ENCODE measurements around the gene MILR1.
A peak's percentile ranks its signal among the peaks of the same experiment; 100 is the strongest.

MILR1 gene

GRCh38 chr17:64496786-64497564, 48.1 kb downstream of the MILR1 start, which contains the start of gene POLG2:
Gene POLG2 (minus strand): TSS chr17:64497054. CDS start chr17:64496968, 86 bp downstream.
- Histone ChIP-seq H4K8ac (ENCODE audit: low read length) (peak within 1 kb of the TSS; percentile 84), H3K4ac (ENCODE audit: low read depth in 1 of 2, low read length in 2 of 2) (peak within 1 kb of the TSS; percentile 28 to 94), H3K23ac (ENCODE audit: low read length in 2 of 2) (peak within 1 kb of the TSS in 1 of 2 experiments; percentile 89), H3K9ac (ENCODE audit: low read length) (peak within 1 kb of the TSS; percentile 100), H3K27ac (ENCODE audit: low read length, poor library complexity, severe bottlenecking) (peak within 1 kb of the TSS; percentile 95), H2BK120ac (ENCODE audit: low read depth, low read length) (peak within 1 kb of the TSS; percentile 57), H3K4me3 (ENCODE audit: insufficient read depth in 1 of 2, low read depth in 1 of 2, low read length in 2 of 2) (peak within 1 kb of the TSS; percentile 77 to 87), H2AFZ (ENCODE audit: low read depth, low read length) (peak within 1 kb of the TSS; percentile 99), H3K4me1 (ENCODE audit: control insufficient read depth, insufficient read depth, low read depth, low read length) (peaks cover 6% of the 10 kb centered on the region), H2BK12ac (ENCODE audit: low read length in 2 of 2) (peak within 1 kb of the TSS; percentile 32 to 78), H2BK5ac (ENCODE audit: low read depth, low read length, poor library complexity, severe bottlenecking) (no peak within 1 kb of the TSS), H3K9me3 (ENCODE audit: control insufficient read depth, low read length) (no peaks in the 10 kb centered on the region), H3K79me1 (replicated peaks; ENCODE audit: low read length, poor library complexity, severe bottlenecking) (peaks cover 9% of the 10 kb centered on the region), H2AK5ac (ENCODE audit: low read length, severe bottlenecking) (no peak within 1 kb of the TSS), H2BK15ac (ENCODE audit: low read depth, poor library complexity, severe bottlenecking) (peak within 1 kb of the TSS; percentile 23), H3K18ac (ENCODE audit: low read depth in 1 of 2, low read length in 2 of 2) (peak within 1 kb of the TSS; percentile 85 to 97), H3K14ac (ENCODE audit: low read length in 2 of 2) (peak within 1 kb of the TSS in 1 of 2 experiments; percentile 77), H3K36me3 (ENCODE audit: control insufficient read depth in 1 of 2, insufficient read depth in 2 of 2, low read depth in 1 of 2, low read length in 2 of 2) (peaks cover 13 to 55% of the 10 kb centered on the region in 2 experiments), H4K91ac (ENCODE audit: low read length) (peak within 1 kb of the TSS; percentile 89), H3K27me3 (ENCODE audit: control insufficient read depth in 1 of 2, insufficient read depth in 1 of 2, low read length in 2 of 2) (no peaks in the 10 kb centered on the region), H3K4me2 (ENCODE audit: low read length, poor library complexity, severe bottlenecking) (peak within 1 kb of the TSS; percentile 99)
- 1% methylated on average over 50 of the region's 50 CpGs for WGBS
- DNase-seq, result peak; percentile 95

- no peak overlapping the region for H4K91ac ChIP-seq (ENCODE audit: low read length)
- WGBS, result 54% methylated on average over 4 of the region's 4 CpGs
- no peak overlapping the region for H2AK5ac ChIP-seq (ENCODE audit: low read length, severe bottlenecking)
- peaks cover 13 to 57% of the 10 kb centered on the region in 2 experiments for H3K36me3 ChIP-seq (ENCODE audit: control insufficient read depth in 1 of 2, insufficient read depth in 2 of 2, low read depth in 1 of 2, low read length in 2 of 2)
- no peak for DNase-seq
- no peak overlapping the region for H2BK5ac ChIP-seq (ENCODE audit: low read depth, low read length, poor library complexity, severe bottlenecking)
- H3K14ac ChIP-seq (ENCODE audit: low read length in 2 of 2), result no peak overlapping the region
- no peak overlapping the region for H2BK120ac ChIP-seq (ENCODE audit: low read depth, low read length)
- peak overlapping the region in 1 of 2 experiments; percentile 87 for H3K4me3 ChIP-seq (ENCODE audit: insufficient read depth in 1 of 2, low read depth in 1 of 2, low read length in 2 of 2)
- peak overlapping the region in 1 of 2 experiments; percentile 13 for H3K4ac ChIP-seq (ENCODE audit: low read depth in 1 of 2, low read length in 2 of 2)
- no peak overlapping the region for H4K8ac ChIP-seq (ENCODE audit: low read length)
- H3K23ac ChIP-seq (ENCODE audit: low read length in 2 of 2), result no peak overlapping the region
- peak overlapping the region; percentile 95 for H3K27ac ChIP-seq (ENCODE audit: low read length, poor library complexity, severe bottlenecking)
- no peak overlapping the region for H2AFZ ChIP-seq (ENCODE audit: low read depth, low read length)
- peak overlapping the region; percentile 100 for H3K9ac ChIP-seq (ENCODE audit: low read length)
- no peak overlapping the region for H2BK15ac ChIP-seq (ENCODE audit: low read depth, poor library complexity, severe bottlenecking)
- H3K4me1 ChIP-seq (ENCODE audit: control insufficient read depth, insufficient read depth, low read depth, low read length), result peaks cover 6% of the 10 kb centered on the region
- H2BK12ac ChIP-seq (ENCODE audit: low read length in 2 of 2), result no peak overlapping the region
- no peaks in the 10 kb centered on the region for H3K27me3 ChIP-seq (ENCODE audit: control insufficient read depth in 1 of 2, insufficient read depth in 1 of 2, low read length in 2 of 2)
- H3K4me2 ChIP-seq (ENCODE audit: low read length, poor library complexity, severe bottlenecking), result peak overlapping the region; percentile 99
- peak overlapping the region in 1 of 2 experiments; percentile 19 for H3K18ac ChIP-seq (ENCODE audit: low read depth in 1 of 2, low read length in 2 of 2)
- no peaks in the 10 kb centered on the region for H3K9me3 ChIP-seq (ENCODE audit: control insufficient read depth, low read length)
- peaks cover 9% of the 10 kb centered on the region for H3K79me1 ChIP-seq (replicated peaks; ENCODE audit: low read length, poor library complexity, severe bottlenecking)
These were observed 48.7 kb downstream of the MILR1 start for GRCh38 chr17:64497565-64498035.

GRCh38 chr17:64498308-64499203, 49.6 kb downstream of the MILR1 start:
- H3K36me3 ChIP-seq (ENCODE audit: control insufficient read depth in 1 of 2, insufficient read depth in 2 of 2, low read depth in 1 of 2, low read length in 2 of 2), result peaks cover 12 to 60% of the 10 kb centered on the region in 2 experiments
- 89% methylated on average over 7 of the region's 7 CpGs for WGBS
- H3K23ac ChIP-seq (ENCODE audit: low read length in 2 of 2), result no peak overlapping the region
- no peak overlapping the region for H3K4me2 ChIP-seq (ENCODE audit: low read length, poor library complexity, severe bottlenecking)
- no peak overlapping the region for H3K18ac ChIP-seq (ENCODE audit: low read depth in 1 of 2, low read length in 2 of 2)
- H3K79me1 ChIP-seq (replicated peaks; ENCODE audit: low read length, poor library complexity, severe bottlenecking), result peaks cover 6% of the 10 kb centered on the region
- H4K91ac ChIP-seq (ENCODE audit: low read length), result no peak overlapping the region
- H3K4ac ChIP-seq (ENCODE audit: low read depth in 1 of 2, low read length in 2 of 2), result no peak overlapping the region
- peak overlapping the region; percentile 36 for H3K27ac ChIP-seq (ENCODE audit: low read length, poor library complexity, severe bottlenecking)
- no peak overlapping the region for H2BK120ac ChIP-seq (ENCODE audit: low read depth, low read length)
- H3K4me1 ChIP-seq (ENCODE audit: control insufficient read depth, insufficient read depth, low read depth, low read length), result peaks cover 7% of the 10 kb centered on the region
- H2AK5ac ChIP-seq (ENCODE audit: low read length, severe bottlenecking), result no peak overlapping the region
- H2BK12ac ChIP-seq (ENCODE audit: low read length in 2 of 2), result no peak overlapping the region
- H2BK5ac ChIP-seq (ENCODE audit: low read depth, low read length, poor library complexity, severe bottlenecking), result no peak overlapping the region
- H2BK15ac ChIP-seq (ENCODE audit: low read depth, poor library complexity, severe bottlenecking), result no peak overlapping the region
- DNase-seq, result peak; percentile 44
- H3K9me3 ChIP-seq (ENCODE audit: control insufficient read depth, low read length), result no peaks in the 10 kb centered on the region
- no peak overlapping the region for H3K4me3 ChIP-seq (ENCODE audit: insufficient read depth in 1 of 2, low read depth in 1 of 2, low read length in 2 of 2)
- H4K8ac ChIP-seq (ENCODE audit: low read length), result no peak overlapping the region
- peak overlapping the region; percentile 100 for H3K9ac ChIP-seq (ENCODE audit: low read length)
- no peaks in the 10 kb centered on the region for H3K27me3 ChIP-seq (ENCODE audit: control insufficient read depth in 1 of 2, insufficient read depth in 1 of 2, low read length in 2 of 2)
- H3K14ac ChIP-seq (ENCODE audit: low read length in 2 of 2), result no peak overlapping the region
- no peak overlapping the region for H2AFZ ChIP-seq (ENCODE audit: low read depth, low read length)

All from mesenchymal stem cell (in vitro differentiated cells and primary cell).